ENCODE results near the gene NCMAP.

- no peak for TF ChIP-seq POLR2A (IDR thresholded peaks at IDR 0.05)
- TF ChIP-seq CTCF (IDR thresholded peaks at IDR 0.05) = peak in 1 of 3 donors; percentile 13
These were observed 85.8 kb downstream of the NCMAP start for GRCh38 chr1:24641646-24642151.

Measured in breast epithelium (tissue), 3 donors.